ENCODE data around the gene TBX18.
A peak's percentile ranks its signal among the peaks of the same experiment; 100 is the strongest.

Gene TBX18

GRCh38 chr6:84743616-84744015, 20.8 kb downstream of the TBX18 start:
- no peak for DNase-seq

- DNase-seq = no peak
These were observed 24.0 kb downstream of the TBX18 start for GRCh38 chr6:84740385-84740784.

- DNase-seq = no peak
These were observed 24.6 kb downstream of the TBX18 start for GRCh38 chr6:84739866-84740208.

- DNase-seq = no peak
These were observed 25.2 kb downstream of the TBX18 start for GRCh38 chr6:84738996-84739865.

GRCh38 chr6:84733889-84734288, 30.5 kb downstream of the TBX18 start:
- no peak for DNase-seq

- no peak for DNase-seq
These were observed 32.5 kb downstream of the TBX18 start for GRCh38 chr6:84731901-84732300.

GRCh38 chr6:84731401-84731800, 33.0 kb downstream of the TBX18 start:
- no peak for DNase-seq

GRCh38 chr6:84728602-84729001, 35.8 kb downstream of the TBX18 start:
- peak in 1 of 3 donors; percentile 12 for DNase-seq

- DNase-seq = no peak
These were observed 45.2 kb downstream of the TBX18 start for GRCh38 chr6:84719152-84719551.

GRCh38 chr6:84718038-84718955, 46.1 kb downstream of the TBX18 start:
- no peak for DNase-seq

- DNase-seq = no peak
These were observed 55.3 kb downstream of the TBX18 start for GRCh38 chr6:84709121-84709520.

GRCh38 chr6:84707171-84707570, 57.2 kb downstream of the TBX18 start:
- DNase-seq = no peak

- no peak for DNase-seq
These were observed 68.2 kb downstream of the TBX18 start for GRCh38 chr6:84696166-84696565.

- no peak for DNase-seq
These were observed 72.3 kb downstream of the TBX18 start for GRCh38 chr6:84691978-84692623.

GRCh38 chr6:84688141-84688873, 76.1 kb downstream of the TBX18 start:
- no peak for DNase-seq

- DNase-seq = no peak
These were observed 77.0 kb downstream of the TBX18 start for GRCh38 chr6:84687431-84687830.

GRCh38 chr6:84685983-84686584, 78.3 kb downstream of the TBX18 start:
- DNase-seq = peak in 2 of 3 donors; percentile 54 to 58

GRCh38 chr6:84681693-84682326, 82.6 kb downstream of the TBX18 start:
- no peak for DNase-seq

GRCh38 chr6:84675651-84676050, 88.7 kb downstream of the TBX18 start:
- DNase-seq = no peak

- no peak for DNase-seq
These were observed 90.0 kb downstream of the TBX18 start for GRCh38 chr6:84674395-84674794.

- no peak for DNase-seq
These were observed 93.2 kb downstream of the TBX18 start for GRCh38 chr6:84671183-84671582.

- no peak for DNase-seq
These were observed 94.5 kb downstream of the TBX18 start for GRCh38 chr6:84669945-84670344.

All from suppressor macrophage treated with lipopolysaccharide for 1 hour (primary cell).